ENCODE data around the gene CTNNBIP1. TPM values are rescaled to one million over a fixed set of nuclear protein-coding genes. Genes with fewer than 3 reads are reported as not detected.

The CTNNBIP1 gene
- total RNA-seq = 24.2 and 25.2 TPM in 2 replicates

GRCh38 chr1:9910076-9910422 lies at the start of gene CTNNBIP1:
Gene CTNNBIP1 (minus strand): TSS chr1:9910269. CDS start chr1:9872064, 38,205 bp downstream.

GRCh38 chr1:9942939-9943788 lies 33.1 kb upstream of the CTNNBIP1 start, which contains the start of the genes LZIC and NMNAT1:
Gene LZIC (minus strand): TSS chr1:9943391. CDS start chr1:9936619, 6,772 bp downstream.
Gene NMNAT1 (plus strand): TSS chr1:9943475. CDS start chr1:9972074, 28,599 bp downstream.

GRCh38 chr1:9823943-9824701 lies 85.9 kb downstream of the CTNNBIP1 start, which contains the start of gene CLSTN1:
Gene CLSTN1 (minus strand): TSS chr1:9823965. CDS start chr1:9823733, 232 bp downstream.

Other genes starting within 250 kb of the CTNNBIP1 start
- 77.5 and 138 TPM in 2 replicates for gene CLSTN1, start 86.3 kb downstream of the CTNNBIP1 start, total RNA-seq
- 33.1 and 33.9 TPM in 2 replicates for gene LZIC, start 33.1 kb upstream of the CTNNBIP1 start, total RNA-seq
- gene NMNAT1, start 33.2 kb upstream of the CTNNBIP1 start, total RNA-seq = 13.6 and 17.1 TPM in 2 replicates
- gene RBP7, start 87.0 kb upstream of the CTNNBIP1 start, total RNA-seq = not detected in 2 replicates
- gene UBE4B, start 122.7 kb upstream of the CTNNBIP1 start, total RNA-seq = 26.6 and 32.9 TPM in 2 replicates